ENCODE results near the gene ZNF423. TPM values are rescaled to one million over a fixed set of nuclear protein-coding genes. Genes with fewer than 3 reads are reported as not detected.
"Not testable (repeated sequence)": the region's sequence is repeated elsewhere in the genome, so short reads cannot be mapped to it uniquely, and the experiment has no call there.

ZNF423 gene
- polyA plus RNA-seq, 1 experiment = 0.11 TPM

DNA sequence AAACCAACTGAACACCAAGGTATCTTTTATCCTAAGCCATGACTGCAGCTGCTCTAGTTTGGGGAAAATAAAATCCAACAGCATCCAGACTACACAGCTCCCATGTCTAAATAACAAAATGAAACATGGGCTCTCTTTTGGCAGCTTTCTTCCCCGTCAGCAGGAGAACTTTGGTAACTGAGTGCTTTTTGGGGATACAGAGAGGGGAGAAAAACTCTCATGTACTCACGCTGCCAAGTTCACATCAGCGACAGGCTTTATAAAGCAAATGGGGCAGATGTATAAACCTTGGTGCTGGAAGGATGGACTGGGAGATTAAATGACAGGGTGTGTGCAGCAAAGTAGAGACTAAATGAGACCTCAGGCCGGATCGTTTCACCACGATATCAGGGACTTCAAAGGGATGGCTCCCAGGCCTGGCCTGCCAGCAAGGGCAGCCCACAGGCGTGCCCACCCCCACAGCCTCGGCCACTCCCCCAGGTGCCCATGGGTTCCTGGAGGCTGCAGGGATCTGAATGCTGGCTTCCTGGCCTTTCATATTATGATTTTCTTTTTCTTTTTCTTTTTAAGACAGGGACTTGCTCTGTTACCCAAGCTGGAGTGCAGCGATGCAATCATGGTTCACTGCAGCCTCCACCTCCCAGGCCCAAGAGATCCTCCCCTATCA is 174.6 kb downstream of the ZNF423 start:
- Histone ChIP-seq H3K27me3 (ENCODE audit: control insufficient read depth, insufficient read depth, low read length) (peaks cover 5% of the 10 kb centered on the region), H3K4me3 (ENCODE audit: low read depth, low read length) (no peak overlapping the region), H3K9me3 (ENCODE audit: control insufficient read depth, insufficient read depth, low read length) (no peaks in the 10 kb centered on the region), H3K27ac (ENCODE audit: low read depth, low read length) (no peak overlapping the region)
- ChIA-PET POLR2A (no interaction called here), CTCF (no interaction called here)
- DNase-seq (ENCODE audit: low read depth, low spot score) = no peak
- no peak for TF ChIP-seq CTCF (IDR thresholded peaks at IDR 0.05; ENCODE audit: low read depth, low read length)

DNA sequence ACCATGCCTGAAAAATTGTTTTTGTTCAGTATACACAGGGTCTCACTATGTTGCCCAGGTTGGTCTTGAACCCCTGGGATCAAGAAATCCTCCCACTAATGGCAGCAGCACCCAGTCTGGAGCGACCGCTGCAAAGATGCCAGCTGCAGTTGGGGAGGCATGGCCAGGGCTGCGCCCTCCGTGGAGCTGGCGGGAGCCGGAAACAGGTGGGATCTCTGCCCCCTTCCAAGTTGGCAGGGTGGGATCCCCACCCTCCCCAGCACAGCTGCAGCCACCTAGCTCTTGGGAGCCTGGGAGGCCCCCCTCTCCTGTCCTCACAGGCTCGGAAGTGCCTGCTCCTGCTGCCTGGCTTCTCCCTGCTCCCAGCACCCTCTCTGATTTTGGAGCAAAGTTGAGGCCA is 176.8 kb downstream of the ZNF423 start:
- ChIA-PET CTCF (no interaction called here), POLR2A (no interaction called here)
- Histone ChIP-seq H3K4me3 (ENCODE audit: low read depth, low read length) (no peak overlapping the region), H3K27me3 (ENCODE audit: control insufficient read depth, insufficient read depth, low read length) (peaks cover 5% of the 10 kb centered on the region), H3K27ac (ENCODE audit: low read depth, low read length) (no peak overlapping the region), H3K9me3 (ENCODE audit: control insufficient read depth, insufficient read depth, low read length) (no peaks in the 10 kb centered on the region)
- DNase-seq (ENCODE audit: low read depth, low spot score) = no peak
- no peak for TF ChIP-seq CTCF (IDR thresholded peaks at IDR 0.05; ENCODE audit: low read depth, low read length)

DNA sequence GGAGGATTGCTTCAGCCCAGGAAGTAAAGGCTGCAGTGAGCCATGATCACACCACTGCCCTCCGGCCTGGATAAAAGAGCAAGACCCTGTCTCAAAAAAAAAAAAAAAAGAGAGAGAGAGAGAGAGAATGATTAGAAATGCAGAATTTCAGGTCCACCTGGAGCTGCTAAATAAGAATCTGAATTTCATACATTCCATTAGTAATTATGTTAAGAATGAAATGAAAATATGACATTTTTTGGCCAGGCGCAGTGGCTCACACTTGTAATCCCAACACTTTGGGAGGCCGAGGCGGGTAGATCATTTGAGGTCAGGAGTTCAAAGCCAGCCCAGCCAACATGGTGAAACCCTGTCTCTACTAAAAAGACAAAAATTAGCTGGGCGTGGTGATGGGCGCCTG is 178.3 kb downstream of the ZNF423 start:
- DNase-seq (ENCODE audit: low read depth, low spot score); H3K27ac ChIP-seq (ENCODE audit: low read depth, low read length); POLR2A ChIA-PET; H3K27me3 ChIP-seq (ENCODE audit: control insufficient read depth, insufficient read depth, low read length); H3K4me3 ChIP-seq (ENCODE audit: low read depth, low read length); CTCF ChIA-PET; H3K9me3 ChIP-seq (ENCODE audit: control insufficient read depth, insufficient read depth, low read length): not testable (repeated sequence)

DNA sequence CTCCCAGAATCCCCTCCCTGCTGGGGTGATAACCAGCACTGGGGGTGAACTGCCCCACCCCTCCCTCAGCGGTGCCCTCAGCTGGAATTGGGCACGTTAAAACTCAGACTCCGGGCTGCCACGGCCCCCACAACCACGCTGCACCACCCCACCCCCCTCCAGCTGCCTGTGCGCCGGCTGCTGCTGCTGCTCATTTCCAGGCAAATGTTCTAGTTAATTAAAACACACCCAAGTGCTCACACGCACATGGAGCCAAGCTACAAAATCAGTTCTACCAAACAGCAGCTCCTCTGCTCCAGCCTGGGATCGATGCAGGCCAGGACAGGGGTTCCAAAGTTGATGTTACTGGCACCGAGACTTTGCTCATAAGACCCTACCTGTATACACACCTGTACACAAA is 180.5 kb downstream of the ZNF423 start:
- POLR2A ChIA-PET = interaction anchor here (0.5 kb wide), 1 partner anchor 44 kb away, joined by 15 read pairs; no protein-coding TSS in a partner anchor

GRCh38 chr16:49674990-49675389 is 180.9 kb downstream of the ZNF423 start:
- no peak overlapping the region for H3K27ac ChIP-seq (ENCODE audit: low read depth, low read length)
- DNase-seq (ENCODE audit: low read depth, low spot score) = no peak
- H3K27me3 ChIP-seq (ENCODE audit: control insufficient read depth, insufficient read depth, low read length) = peaks cover 3% of the 10 kb centered on the region
- POLR2A ChIA-PET = interaction anchor here (0.5 kb wide), 1 partner anchor 44 kb away, joined by 15 read pairs; no protein-coding TSS in a partner anchor
- CTCF ChIA-PET = no interaction called here
- no peak overlapping the region for H3K4me3 ChIP-seq (ENCODE audit: low read depth, low read length)
- H3K9me3 ChIP-seq (ENCODE audit: control insufficient read depth, insufficient read depth, low read length) = no peaks in the 10 kb centered on the region
- no peak for TF ChIP-seq CTCF (IDR thresholded peaks at IDR 0.05; ENCODE audit: low read depth, low read length)

More for the DNA sequence above, 180.5 kb downstream of the ZNF423 start:
- Histone ChIP-seq H3K27ac (ENCODE audit: low read depth, low read length) (no peak overlapping the region), H3K27me3 (ENCODE audit: control insufficient read depth, insufficient read depth, low read length) (peaks cover under 1% of the 10 kb centered on the region), H3K4me3 (ENCODE audit: low read depth, low read length) (no peak overlapping the region), H3K9me3 (ENCODE audit: control insufficient read depth, insufficient read depth, low read length) (no peaks in the 10 kb centered on the region)
- no peak for DNase-seq (ENCODE audit: low read depth, low spot score)
- no peak for TF ChIP-seq CTCF (IDR thresholded peaks at IDR 0.05; ENCODE audit: low read depth, low read length)
- CTCF ChIA-PET = no interaction called here
